MM.1S (cell line): ENCODE data around the gene EBF3.

ENCODE experiments used
- CTCF ChIP-seq: fragments of 300-600 bp; sonication (generic); IDR thresholded peaks from 2 replicates; pipeline ENCODE4 v1.5.1; 2016; ENCODE audit warnings: antibody characterized with exemption, low read length, mixed read lengths
- EZH2 ChIP-seq: fragments of 300-600 bp; sonication (generic); optimal IDR thresholded peaks from 2 replicates; pipeline ENCODE3; 2017; ENCODE audit warnings: low read depth, mild to moderate bottlenecking, antibody characterized with exemption, low read length, mixed read lengths

GRCh38 chr10:129942391-129942790 is 21.7 kb downstream of the EBF3 start:
- no peak for TF ChIP-seq CTCF
- TF ChIP-seq EZH2, result no peak
